Measurements from ENCODE around the gene METTL26.

DNA sequence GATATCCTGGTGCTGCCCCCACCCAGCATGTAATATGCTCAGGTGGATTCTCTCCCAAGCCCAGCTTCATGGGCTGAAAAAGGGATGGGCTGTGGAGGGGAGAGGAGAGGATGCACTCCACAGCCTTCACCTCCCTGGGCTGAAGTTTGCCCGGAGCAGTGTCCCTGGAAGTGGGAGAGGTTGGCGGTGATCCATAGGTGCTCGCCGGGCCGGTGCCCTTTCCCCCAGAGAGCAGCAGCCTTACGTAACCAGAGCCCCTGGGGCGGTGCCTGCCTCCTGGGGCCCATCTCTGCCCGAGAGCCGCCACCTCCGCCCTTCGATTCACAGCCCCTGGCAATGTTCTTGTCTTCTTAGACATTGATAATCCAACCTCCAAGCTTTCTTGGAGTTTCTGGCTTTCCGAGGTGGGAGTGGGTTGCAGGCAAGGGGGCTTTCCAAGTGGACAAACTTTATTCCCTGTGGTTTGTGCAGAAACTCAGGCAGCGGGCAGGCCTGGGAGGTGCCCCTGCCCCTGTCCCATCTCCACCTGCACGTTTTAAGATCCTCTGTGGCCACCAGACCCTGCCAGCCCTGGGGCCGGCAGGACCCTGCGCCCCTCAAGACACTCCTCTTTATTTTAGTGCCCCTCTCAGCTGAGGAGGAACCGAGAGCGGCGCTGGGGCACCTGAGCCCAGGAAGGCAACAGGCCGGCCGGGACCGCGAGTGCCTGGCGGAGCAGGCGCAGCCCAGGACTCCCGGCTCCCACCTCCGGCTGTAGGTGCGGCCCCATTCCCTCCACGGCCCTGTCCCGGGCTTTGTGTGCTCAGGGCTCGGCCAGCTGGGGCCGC is 10.0 kb upstream of the METTL26 start:
- TF ChIP-seq, protein P1, sequence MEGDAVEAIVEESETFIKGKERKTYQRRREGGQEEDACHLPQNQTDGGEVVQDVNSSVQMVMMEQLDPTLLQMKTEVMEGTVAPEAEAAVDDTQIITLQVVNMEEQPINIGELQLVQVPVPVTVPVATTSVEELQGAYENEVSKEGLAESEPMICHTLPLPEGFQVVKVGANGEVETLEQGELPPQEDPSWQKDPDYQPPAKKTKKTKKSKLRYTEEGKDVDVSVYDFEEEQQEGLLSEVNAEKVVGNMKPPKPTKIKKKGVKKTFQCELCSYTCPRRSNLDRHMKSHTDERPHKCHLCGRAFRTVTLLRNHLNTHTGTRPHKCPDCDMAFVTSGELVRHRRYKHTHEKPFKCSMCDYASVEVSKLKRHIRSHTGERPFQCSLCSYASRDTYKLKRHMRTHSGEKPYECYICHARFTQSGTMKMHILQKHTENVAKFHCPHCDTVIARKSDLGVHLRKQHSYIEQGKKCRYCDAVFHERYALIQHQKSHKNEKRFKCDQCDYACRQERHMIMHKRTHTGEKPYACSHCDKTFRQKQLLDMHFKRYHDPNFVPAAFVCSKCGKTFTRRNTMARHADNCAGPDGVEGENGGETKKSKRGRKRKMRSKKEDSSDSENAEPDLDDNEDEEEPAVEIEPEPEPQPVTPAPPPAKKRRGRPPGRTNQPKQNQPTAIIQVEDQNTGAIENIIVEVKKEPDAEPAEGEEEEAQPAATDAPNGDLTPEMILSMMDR (IDR thresholded peaks at IDR 0.05) = no peak
- no peak for TF ChIP-seq POLR2A (IDR thresholded peaks at IDR 0.05)

Data from heart left ventricle (tissue), 13 donors.